Measurements from ENCODE around the gene CLSTN3. TPM values are rescaled to one million over a fixed set of nuclear protein-coding genes. Genes with fewer than 3 reads are reported as not detected.

Gene CLSTN3
- total RNA-seq, 1 donor from 2014 or later: 46.2 TPM

DNA sequence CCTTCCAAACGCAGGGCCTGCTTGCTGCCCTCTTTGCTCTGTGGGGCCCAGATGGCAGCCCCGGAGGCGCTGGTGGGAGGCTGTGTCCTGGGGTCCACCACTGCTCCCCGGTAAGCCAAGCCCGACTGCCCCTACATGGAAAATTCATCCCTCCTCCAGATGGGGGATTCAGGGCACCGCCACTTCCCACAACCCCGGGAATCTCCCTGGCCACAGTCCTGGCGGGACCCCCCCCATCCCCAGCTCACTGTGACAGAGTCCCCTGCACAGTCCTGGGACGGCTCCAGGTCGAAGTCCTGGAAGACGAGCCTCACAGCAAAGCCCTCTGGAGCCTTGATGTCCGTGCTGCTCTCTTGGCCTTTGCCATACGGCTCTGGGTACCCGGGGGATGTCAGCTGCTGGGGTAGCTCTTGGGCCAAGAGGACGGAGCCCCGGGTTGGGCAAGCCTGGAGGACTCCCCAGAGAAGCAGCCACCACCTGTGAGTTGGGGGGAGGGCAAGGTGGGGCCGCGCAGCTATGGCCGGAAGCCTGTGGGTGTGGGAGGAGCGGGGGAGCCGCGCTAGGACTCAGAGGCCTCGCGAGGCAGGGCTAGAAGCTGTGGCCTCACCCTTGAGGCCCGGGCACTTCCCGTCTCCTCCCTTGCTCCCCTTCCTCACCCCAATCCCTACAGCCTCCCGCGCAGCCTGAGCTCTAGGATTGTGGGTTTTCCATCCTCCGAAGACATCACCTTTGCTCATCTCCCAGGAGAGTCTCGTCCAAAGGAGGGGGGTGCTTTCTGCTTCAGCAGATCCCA lies 22.0 kb upstream of the CLSTN3 start:
- peaks cover 30% of the 10 kb centered on the region for H3K4me1 ChIP-seq
- peaks cover 0 to 10% of the 10 kb centered on the region in 2 donors for H3K36me3 ChIP-seq
- peak overlapping the region; percentile 96 for H3K27ac ChIP-seq
- intact Hi-C loops (cut with DNase I): loop anchor here (2.0 kb wide), 1 partner anchor 47 kb away; the partner anchor contains the start of gene C1S
- H3K27me3 ChIP-seq: no peaks in the 10 kb centered on the region
- H3K9me3 ChIP-seq: no peaks in the 10 kb centered on the region
- no peak for DNase-seq (ENCODE audit: extremely low spot score in 2 of 2)
- peak overlapping the region; percentile 50 to 62 for H3K4me3 ChIP-seq
- TF ChIP-seq POLR2A (IDR thresholded peaks at IDR 0.05) (peak in 1 of 2 donors; percentile 39), POLR2AphosphoS5 (IDR thresholded peaks at IDR 0.05; ENCODE audit: insufficient read depth in 1 of 2, low read depth in 1 of 2) (peak; percentile 17 to 67)
- TF ChIP-seq, protein P1, sequence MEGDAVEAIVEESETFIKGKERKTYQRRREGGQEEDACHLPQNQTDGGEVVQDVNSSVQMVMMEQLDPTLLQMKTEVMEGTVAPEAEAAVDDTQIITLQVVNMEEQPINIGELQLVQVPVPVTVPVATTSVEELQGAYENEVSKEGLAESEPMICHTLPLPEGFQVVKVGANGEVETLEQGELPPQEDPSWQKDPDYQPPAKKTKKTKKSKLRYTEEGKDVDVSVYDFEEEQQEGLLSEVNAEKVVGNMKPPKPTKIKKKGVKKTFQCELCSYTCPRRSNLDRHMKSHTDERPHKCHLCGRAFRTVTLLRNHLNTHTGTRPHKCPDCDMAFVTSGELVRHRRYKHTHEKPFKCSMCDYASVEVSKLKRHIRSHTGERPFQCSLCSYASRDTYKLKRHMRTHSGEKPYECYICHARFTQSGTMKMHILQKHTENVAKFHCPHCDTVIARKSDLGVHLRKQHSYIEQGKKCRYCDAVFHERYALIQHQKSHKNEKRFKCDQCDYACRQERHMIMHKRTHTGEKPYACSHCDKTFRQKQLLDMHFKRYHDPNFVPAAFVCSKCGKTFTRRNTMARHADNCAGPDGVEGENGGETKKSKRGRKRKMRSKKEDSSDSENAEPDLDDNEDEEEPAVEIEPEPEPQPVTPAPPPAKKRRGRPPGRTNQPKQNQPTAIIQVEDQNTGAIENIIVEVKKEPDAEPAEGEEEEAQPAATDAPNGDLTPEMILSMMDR (IDR thresholded peaks at IDR 0.05): peak in 1 of 3 experiments; percentile 19

DNA sequence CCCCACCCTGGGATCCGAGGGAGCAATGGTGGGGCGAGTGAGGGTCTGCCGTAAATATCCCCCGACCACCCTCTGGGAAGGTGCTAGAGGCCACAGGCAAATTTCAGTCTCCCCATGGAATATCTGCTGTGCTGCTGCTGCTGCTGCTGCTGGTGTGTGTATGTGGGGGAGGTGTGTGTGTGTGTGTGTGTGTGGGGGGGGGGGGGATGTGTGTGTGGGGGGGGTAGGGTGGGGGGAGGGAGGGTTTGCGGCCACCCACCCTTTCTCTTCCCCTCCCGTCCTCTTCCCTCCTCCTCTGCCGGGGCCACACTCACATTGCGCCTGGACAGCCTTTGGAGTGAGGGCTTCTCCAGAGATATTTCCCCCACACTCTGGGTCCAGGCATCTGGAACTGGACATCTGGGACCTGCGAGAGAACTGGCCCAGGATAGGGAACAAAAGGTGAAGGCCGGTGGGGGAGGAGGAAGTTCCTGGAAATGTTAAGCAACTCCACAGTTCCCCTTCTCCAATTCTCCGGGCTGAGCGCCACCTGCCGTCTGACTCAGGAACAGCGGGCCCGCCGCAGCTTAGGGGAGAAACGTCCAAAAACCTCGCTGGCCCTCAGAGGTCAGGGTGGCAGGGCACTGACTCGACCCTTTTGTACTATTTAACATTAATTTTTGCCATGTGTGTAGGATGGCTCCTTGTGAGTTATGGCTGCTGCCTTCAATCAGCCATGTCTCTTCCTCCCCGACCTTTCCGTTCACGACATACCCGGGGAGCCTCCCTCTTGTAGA lies 21.2 kb upstream of the CLSTN3 start, which contains the start of gene C1RL:
Gene C1RL (minus strand): TSS at position 419 of the 776 bp plus-strand sequence. CDS start 34 bp downstream, at position 385.
- intact Hi-C loops (cut with DNase I): loop anchor here (2.0 kb wide), 1 partner anchor 48 kb away; the partner anchor contains the start of gene C1S

DNA sequence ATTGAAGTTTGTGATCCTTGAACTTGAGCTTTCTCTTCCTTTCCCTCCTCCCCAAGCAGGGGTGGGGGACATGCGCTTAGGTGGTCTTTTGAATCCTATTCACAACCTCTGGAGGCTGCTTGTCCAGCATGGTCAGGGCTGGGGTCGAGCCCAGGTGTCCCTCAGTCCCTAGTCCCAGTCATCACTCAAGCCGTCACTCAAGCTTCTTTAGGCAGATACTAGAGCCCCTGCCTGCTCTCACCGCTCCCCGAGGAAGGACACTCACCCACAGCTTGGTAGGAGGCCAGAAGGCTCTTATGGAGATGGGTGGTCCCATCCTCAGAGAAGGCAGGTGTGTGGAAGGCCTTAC lies 20.6 kb upstream of the CLSTN3 start:
- intact Hi-C loops (cut with DNase I): loop anchor here (2.0 kb wide), 1 partner anchor 49 kb away; the partner anchor contains the start of gene C1S
- peak overlapping the region in 1 of 2 donors; percentile 50 for H3K4me3 ChIP-seq
- H3K36me3 ChIP-seq: peaks cover 0 to 6% of the 10 kb centered on the region in 2 donors
- H3K27me3 ChIP-seq: no peaks in the 10 kb centered on the region
- H3K4me1 ChIP-seq: peaks cover 36% of the 10 kb centered on the region
- no peak for DNase-seq (ENCODE audit: extremely low spot score in 2 of 2)
- no peaks in the 10 kb centered on the region for H3K9me3 ChIP-seq
- TF ChIP-seq, protein P1 (IDR thresholded peaks at IDR 0.05): no peak
- TF ChIP-seq POLR2A (IDR thresholded peaks at IDR 0.05): no peak
- no peak for TF ChIP-seq POLR2AphosphoS5 (IDR thresholded peaks at IDR 0.05; ENCODE audit: insufficient read depth in 1 of 2, low read depth in 1 of 2)
- H3K27ac ChIP-seq: peak overlapping the region; percentile 96

More for the DNA sequence above, 21.2 kb upstream of the CLSTN3 start, which contains the start of gene C1RL:
- Histone ChIP-seq H3K36me3 (peaks cover 0 to 10% of the 10 kb centered on the region in 2 donors), H3K27ac (peak within 1 kb of the TSS; percentile 96), H3K27me3 (no peaks in the 10 kb centered on the region), H3K9me3 (no peaks in the 10 kb centered on the region), H3K4me1 (peaks cover 36% of the 10 kb centered on the region), H3K4me3 (peak within 1 kb of the TSS; percentile 50 to 62)
- DNase-seq (ENCODE audit: extremely low spot score in 2 of 2): peak in 1 of 2 donors; percentile 97
- TF ChIP-seq, protein P1 (IDR thresholded peaks at IDR 0.05): peak; percentile 95 to 99 (median 96)
- peak; percentile 83 to 84 for TF ChIP-seq POLR2AphosphoS5 (IDR thresholded peaks at IDR 0.05; ENCODE audit: insufficient read depth in 1 of 2, low read depth in 1 of 2)
- TF ChIP-seq POLR2A (IDR thresholded peaks at IDR 0.05): peak in 1 of 2 donors; percentile 67

DNA sequence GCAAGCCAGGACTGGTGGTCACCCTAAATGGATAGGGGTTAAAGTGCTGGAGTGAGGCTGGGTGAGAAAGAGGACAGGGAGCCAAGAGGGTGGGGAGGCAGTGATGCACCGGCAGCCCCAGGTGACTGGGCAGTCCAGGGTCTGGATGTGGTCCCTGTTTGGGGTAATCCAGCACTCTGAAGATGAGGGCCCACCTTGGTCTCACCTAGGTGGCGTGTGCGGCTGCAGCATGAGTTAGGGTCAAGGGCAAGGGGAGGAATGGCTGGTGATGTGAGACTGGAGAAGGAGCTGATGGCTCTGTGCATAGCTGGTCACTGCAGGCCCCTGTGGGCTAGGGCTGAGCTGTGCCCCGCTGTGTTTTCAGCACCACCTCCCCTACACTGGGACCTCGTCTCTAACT lies 19.5 kb upstream of the CLSTN3 start:
- Histone ChIP-seq H3K27me3 (no peaks in the 10 kb centered on the region), H3K4me1 (peaks cover 36% of the 10 kb centered on the region), H3K9me3 (no peaks in the 10 kb centered on the region), H3K4me3 (no peak overlapping the region), H3K36me3 (peaks cover 0 to 6% of the 10 kb centered on the region in 2 donors), H3K27ac (peak overlapping the region; percentile 96)
- intact Hi-C loops (cut with DNase I): loop anchor here (5.0 kb wide), 1 partner anchor 163 kb away; no protein-coding TSS in a partner anchor
- TF ChIP-seq POLR2AphosphoS5 (IDR thresholded peaks at IDR 0.05; ENCODE audit: insufficient read depth in 1 of 2, low read depth in 1 of 2) (no peak), POLR2A (IDR thresholded peaks at IDR 0.05) (no peak)
- TF ChIP-seq, protein P1 (IDR thresholded peaks at IDR 0.05): no peak
- DNase-seq (ENCODE audit: extremely low spot score in 2 of 2): no peak
